ENCODE measurements around the gene PRR35. TPM values are rescaled to one million over a fixed set of nuclear protein-coding genes. Genes with fewer than 3 reads are reported as not detected.

Gene PRR35
- polyA plus RNA-seq, 1 donor from 2014 or later: not detected

- H3K27ac ChIP-seq (ENCODE audit: low read length): no peak overlapping the region
- no peak overlapping the region for H3K9ac ChIP-seq (ENCODE audit: low read length)
- no peaks in the 10 kb centered on the region for H3K36me3 ChIP-seq (ENCODE audit: insufficient read depth, low read length)
- no peaks in the 10 kb centered on the region for H4K20me1 ChIP-seq (ENCODE audit: insufficient read depth)
- no peak overlapping the region for H2AFZ ChIP-seq (ENCODE audit: low read depth, low read length)
- no peaks in the 10 kb centered on the region for H3K9me3 ChIP-seq (ENCODE audit: low read length)
- H3F3A ChIP-seq (ENCODE audit: insufficient read depth, low read length, poor library complexity, severe bottlenecking): no peaks in the 10 kb centered on the region
- H3K4me3 ChIP-seq (ENCODE audit: low read length): no peak overlapping the region
- H3K79me2 ChIP-seq (replicated peaks; ENCODE audit: insufficient read depth, low read length): peaks cover 3% of the 10 kb centered on the region
- no peaks in the 10 kb centered on the region for H3K27me3 ChIP-seq (ENCODE audit: insufficient read depth, low read depth, low read length)
- no peak overlapping the region for H3K4me2 ChIP-seq (ENCODE audit: low read length)
- TF ChIP-seq MXI1 (conservative IDR thresholded peaks at IDR 0.05; ENCODE audit: poor library complexity, severe bottlenecking) (no peak), EP300 (conservative IDR thresholded peaks at IDR 0.05; ENCODE audit: poor library complexity, severe bottlenecking) (no peak), REST (IDR thresholded peaks at IDR 0.05; ENCODE audit: borderline replicate concordance) (no peak), SMC3 (conservative IDR thresholded peaks at IDR 0.05; ENCODE audit: poor library complexity) (no peak), RAD21 (conservative IDR thresholded peaks at IDR 0.05) (no peak), POLR2AphosphoS5 (IDR thresholded peaks at IDR 0.05) (no peak), EZH2 (IDR thresholded peaks at IDR 0.05; ENCODE audit: borderline replicate concordance, insufficient read depth, low read length, poor library complexity, severe bottlenecking) (no peak), CTCF (IDR thresholded peaks at IDR 0.05; ENCODE audit: poor library complexity, severe bottlenecking) (no peak), TAF1 (IDR thresholded peaks at IDR 0.05; ENCODE audit: low read depth) (no peak)
- no peaks in the 10 kb centered on the region for H3K9me2 ChIP-seq (ENCODE audit: insufficient read depth, low read length)
Measured at GRCh38 chr16:575354-576196, 15.4 kb downstream of the PRR35 start.

- Histone ChIP-seq H3K9ac (ENCODE audit: low read length) (no peak overlapping the region), H3K79me2 (replicated peaks; ENCODE audit: insufficient read depth, low read length) (no peaks in the 10 kb centered on the region), H3K27ac (ENCODE audit: low read length) (no peak overlapping the region), H3K9me3 (ENCODE audit: low read length) (no peaks in the 10 kb centered on the region), H3K4me3 (ENCODE audit: low read length) (no peak overlapping the region), H2AFZ (ENCODE audit: low read depth, low read length) (no peak overlapping the region), H4K20me1 (ENCODE audit: insufficient read depth) (no peaks in the 10 kb centered on the region), H3K36me3 (ENCODE audit: insufficient read depth, low read length) (no peaks in the 10 kb centered on the region), H3F3A (ENCODE audit: insufficient read depth, low read length, poor library complexity, severe bottlenecking) (no peaks in the 10 kb centered on the region), H3K9me2 (ENCODE audit: insufficient read depth, low read length) (no peaks in the 10 kb centered on the region), H3K4me2 (ENCODE audit: low read length) (no peak overlapping the region), H3K27me3 (ENCODE audit: insufficient read depth, low read depth, low read length) (no peaks in the 10 kb centered on the region)
- TF ChIP-seq MXI1 (conservative IDR thresholded peaks at IDR 0.05; ENCODE audit: poor library complexity, severe bottlenecking): no peak
- no peak for TF ChIP-seq CTCF (IDR thresholded peaks at IDR 0.05; ENCODE audit: poor library complexity, severe bottlenecking)
- TF ChIP-seq EZH2 (IDR thresholded peaks at IDR 0.05; ENCODE audit: borderline replicate concordance, insufficient read depth, low read length, poor library complexity, severe bottlenecking): no peak
- no peak for TF ChIP-seq REST (IDR thresholded peaks at IDR 0.05; ENCODE audit: borderline replicate concordance)
- TF ChIP-seq POLR2AphosphoS5 (IDR thresholded peaks at IDR 0.05): no peak
- no peak for TF ChIP-seq SMC3 (conservative IDR thresholded peaks at IDR 0.05; ENCODE audit: poor library complexity)
- no peak for TF ChIP-seq EP300 (conservative IDR thresholded peaks at IDR 0.05; ENCODE audit: poor library complexity, severe bottlenecking)
- no peak for TF ChIP-seq TAF1 (IDR thresholded peaks at IDR 0.05; ENCODE audit: low read depth)
- no peak for TF ChIP-seq RAD21 (conservative IDR thresholded peaks at IDR 0.05)
Measured at GRCh38 chr16:576197-576822, 16.1 kb downstream of the PRR35 start.
